Loucy (cell line): Measurements from ENCODE around the gene YWHAE.

Experiments
- H2AFZ ChIP-seq: fragments of 200-600 bp; sonication (generic); 2 replicates; pipeline ENCODE4 v1.6.0; 2016; ENCODE audit warnings: antibody characterized with exemption, mild to moderate bottlenecking, low read length, moderate library complexity
- H3F3A ChIP-seq: fragments of 200-600 bp; 2 replicates; pipeline ENCODE4 v1.6.0; 2016; ENCODE audit warnings: antibody characterized with exemption, low read depth, mild to moderate bottlenecking
- H3K27me3 ChIP-seq: fragments of 200-600 bp; sonication (generic); 2 replicates; pipeline ENCODE4 v1.6.1; 2014; ENCODE audit warnings: low read length, mild to moderate bottlenecking; ENCODE audit not compliant: insufficient read depth, poor library complexity, severe bottlenecking
- H3K36me3 ChIP-seq: fragments of 200-600 bp; sonication (generic); 2 replicates; pipeline ENCODE4 v1.6.1; 2016; ENCODE audit warnings: low read length; ENCODE audit not compliant: insufficient read depth
- H3K4me1 ChIP-seq: fragments of 200-600 bp; sonication (generic); 2 replicates; pipeline ENCODE4 v1.5.1; 2014; ENCODE audit warnings: low read length, mild to moderate bottlenecking; ENCODE audit not compliant: insufficient read depth, poor library complexity, severe bottlenecking
- H3K4me2 ChIP-seq: fragments of 200-600 bp; sonication (generic); 2 replicates; pipeline ENCODE4 v1.6.0; 2014; ENCODE audit warnings: antibody characterized with exemption, low read length, low read depth, mild to moderate bottlenecking; ENCODE audit not compliant: poor library complexity, severe bottlenecking
- H3K4me3 ChIP-seq: fragments of 200-600 bp; sonication (generic); 2 replicates; pipeline ENCODE4 v1.5.1; 2014; ENCODE audit warnings: low read length, mild to moderate bottlenecking, mixed read lengths; ENCODE audit not compliant: poor library complexity, severe bottlenecking
- H3K79me2 ChIP-seq: fragments of 200-600 bp; sonication (generic); 2 replicates; pipeline ENCODE4 v1.6.1; 2014; ENCODE audit warnings: low read length; ENCODE audit not compliant: insufficient read depth
- H3K9ac ChIP-seq: fragments of 200-600 bp; sonication (generic); 2 replicates; pipeline ENCODE4 v1.6.0; 2014; ENCODE audit warnings: mild to moderate bottlenecking, low read depth, low read length, moderate library complexity; ENCODE audit not compliant: poor library complexity, severe bottlenecking
- H3K9me2 ChIP-seq: fragments of 200-600 bp; sonication (generic); replicated peaks from 2 replicates; pipeline ENCODE4 v1.6.1; 2016; ENCODE audit warnings: low read depth, low read length, mixed read lengths
- H3K9me3 ChIP-seq: fragments of 200-600 bp; sonication (generic); 2 replicates; pipeline ENCODE4 v1.6.1; 2014; ENCODE audit warnings: mild to moderate bottlenecking, antibody characterized with exemption, low read length, low read depth; ENCODE audit not compliant: insufficient read depth
- H4K20me1 ChIP-seq: fragments of 200-600 bp; sonication (generic); 2 replicates; pipeline ENCODE4 v1.6.0; 2014; ENCODE audit warnings: antibody characterized with exemption, low read length, mild to moderate bottlenecking; ENCODE audit not compliant: insufficient read depth, poor library complexity, severe bottlenecking
- EZH2phosphoT487 ChIP-seq: fragments of 200-600 bp; IDR thresholded peaks from 2 replicates; pipeline ENCODE4 v1.6.1; 2018; ENCODE audit warnings: antibody characterized with exemption, mild to moderate bottlenecking, moderate library complexity, borderline replicate concordance
- TF ChIP-seq, protein P1 (sequence below): fragments of 200-600 bp; sonication (generic); conservative IDR thresholded peaks from 2 replicates; pipeline ENCODE4 v1.5.1; 2014; ENCODE audit warnings: mild to moderate bottlenecking, antibody characterized with exemption, low read length

The YWHAE gene

DNA sequence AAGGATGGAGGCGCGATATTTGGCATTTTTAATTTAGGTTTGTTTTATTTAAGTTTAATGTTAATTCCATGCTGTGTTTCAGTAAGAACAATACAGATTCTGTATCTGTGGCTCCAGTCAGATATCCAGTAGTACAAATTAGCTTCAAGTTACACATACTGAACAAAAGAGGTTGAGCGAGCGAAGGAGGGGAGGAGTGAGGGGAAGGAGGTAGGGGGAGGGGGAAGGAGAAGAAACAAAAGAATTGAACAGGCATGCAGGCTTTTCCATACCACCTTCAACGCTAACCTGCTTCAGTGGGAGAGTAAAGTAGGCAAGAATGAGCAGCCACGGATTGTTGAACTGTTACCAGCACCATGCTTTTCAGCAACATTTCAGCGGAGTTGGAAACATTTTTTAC is 55.5 kb downstream of the YWHAE start:
- H3K9ac ChIP-seq: no peak overlapping the region
- H3K9me3 ChIP-seq: no peaks in the 10 kb centered on the region
- no peaks in the 10 kb centered on the region for H3K27me3 ChIP-seq
- no peaks in the 10 kb centered on the region for H3K9me2 ChIP-seq
- TF ChIP-seq EZH2phosphoT487: no peak
- TF ChIP-seq, protein P1, sequence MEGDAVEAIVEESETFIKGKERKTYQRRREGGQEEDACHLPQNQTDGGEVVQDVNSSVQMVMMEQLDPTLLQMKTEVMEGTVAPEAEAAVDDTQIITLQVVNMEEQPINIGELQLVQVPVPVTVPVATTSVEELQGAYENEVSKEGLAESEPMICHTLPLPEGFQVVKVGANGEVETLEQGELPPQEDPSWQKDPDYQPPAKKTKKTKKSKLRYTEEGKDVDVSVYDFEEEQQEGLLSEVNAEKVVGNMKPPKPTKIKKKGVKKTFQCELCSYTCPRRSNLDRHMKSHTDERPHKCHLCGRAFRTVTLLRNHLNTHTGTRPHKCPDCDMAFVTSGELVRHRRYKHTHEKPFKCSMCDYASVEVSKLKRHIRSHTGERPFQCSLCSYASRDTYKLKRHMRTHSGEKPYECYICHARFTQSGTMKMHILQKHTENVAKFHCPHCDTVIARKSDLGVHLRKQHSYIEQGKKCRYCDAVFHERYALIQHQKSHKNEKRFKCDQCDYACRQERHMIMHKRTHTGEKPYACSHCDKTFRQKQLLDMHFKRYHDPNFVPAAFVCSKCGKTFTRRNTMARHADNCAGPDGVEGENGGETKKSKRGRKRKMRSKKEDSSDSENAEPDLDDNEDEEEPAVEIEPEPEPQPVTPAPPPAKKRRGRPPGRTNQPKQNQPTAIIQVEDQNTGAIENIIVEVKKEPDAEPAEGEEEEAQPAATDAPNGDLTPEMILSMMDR: no peak
- no peaks in the 10 kb centered on the region for H3F3A ChIP-seq
- H3K4me1 ChIP-seq: no peaks in the 10 kb centered on the region
- no peak overlapping the region for H3K4me3 ChIP-seq
- no peak overlapping the region for H2AFZ ChIP-seq
- H3K79me2 ChIP-seq: peaks cover 34% of the 10 kb centered on the region
- peaks cover 58% of the 10 kb centered on the region for H3K36me3 ChIP-seq
- peaks cover 37% of the 10 kb centered on the region for H4K20me1 ChIP-seq
- no peak overlapping the region for H3K4me2 ChIP-seq

DNA sequence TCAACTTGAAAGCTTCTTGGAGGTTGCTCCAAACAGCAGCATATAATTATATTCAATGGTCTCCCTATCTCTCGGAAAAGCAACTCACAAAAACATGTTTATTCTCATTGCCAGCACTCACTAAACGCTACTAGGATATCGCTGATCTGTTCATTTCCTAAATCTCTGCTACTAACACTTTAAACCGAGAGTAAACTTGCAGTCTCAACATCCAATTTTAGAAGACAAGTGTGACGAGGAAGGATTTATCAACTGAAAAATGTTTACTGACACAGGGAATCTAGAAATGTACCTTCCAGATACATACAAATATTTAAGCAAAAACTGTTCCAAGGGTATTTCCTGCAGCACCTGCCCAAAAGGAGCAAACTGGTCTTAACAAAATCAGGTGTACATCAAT is 56.5 kb downstream of the YWHAE start:
- Histone ChIP-seq H3K79me2 (peaks cover 29% of the 10 kb centered on the region), H2AFZ (no peak overlapping the region), H3K9me3 (no peaks in the 10 kb centered on the region), H3F3A (no peaks in the 10 kb centered on the region), H3K27me3 (no peaks in the 10 kb centered on the region), H4K20me1 (peaks cover 29% of the 10 kb centered on the region), H3K4me2 (no peak overlapping the region), H3K36me3 (peaks cover 49% of the 10 kb centered on the region), H3K9ac (no peak overlapping the region), H3K9me2 (no peaks in the 10 kb centered on the region), H3K4me3 (no peak overlapping the region), H3K4me1 (no peaks in the 10 kb centered on the region)
- no peak for TF ChIP-seq EZH2phosphoT487
- TF ChIP-seq, protein P1: no peak

DNA sequence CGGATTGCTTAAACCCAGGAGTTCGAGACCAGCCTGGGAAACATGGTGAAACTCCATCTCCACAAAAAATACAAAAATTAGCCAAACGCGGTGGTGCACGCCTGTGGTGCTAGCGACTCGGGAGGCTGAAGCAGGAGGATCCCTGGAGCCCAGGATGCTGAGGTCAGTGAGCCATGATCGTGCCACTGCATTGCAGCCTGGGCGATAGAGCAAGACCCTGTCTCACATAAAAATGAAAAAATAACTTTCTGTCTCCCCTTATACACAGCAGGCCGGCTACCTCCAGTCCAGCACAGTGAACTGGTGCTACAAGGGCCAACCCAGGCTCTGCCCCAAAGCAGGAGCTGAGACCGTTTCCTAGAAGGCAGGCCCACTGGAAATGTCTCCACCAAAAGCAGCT is 59.7 kb downstream of the YWHAE start:
- no peak overlapping the region for H2AFZ ChIP-seq
- no peak overlapping the region for H3K4me2 ChIP-seq
- H3K9me3 ChIP-seq: no peaks in the 10 kb centered on the region
- H3K36me3 ChIP-seq: peaks cover 22% of the 10 kb centered on the region; the same call in 1 of the 2 replicates
- H4K20me1 ChIP-seq: peaks cover 1% of the 10 kb centered on the region
- no peak overlapping the region for H3K4me3 ChIP-seq
- no peaks in the 10 kb centered on the region for H3K27me3 ChIP-seq
- H3K9me2 ChIP-seq: no peaks in the 10 kb centered on the region
- H3F3A ChIP-seq: no peaks in the 10 kb centered on the region
- no peak for TF ChIP-seq EZH2phosphoT487
- TF ChIP-seq, protein P1: no peak
- H3K9ac ChIP-seq: no peak overlapping the region
- no peaks in the 10 kb centered on the region for H3K4me1 ChIP-seq
- peaks cover under 1% of the 10 kb centered on the region; the same call in 1 of the 2 replicates for H3K79me2 ChIP-seq
